Loucy (cell line): ENCODE measurements around the gene FCGBP.
"Not testable (repeated sequence)": the region's sequence is repeated elsewhere in the genome, so short reads cannot be mapped to it uniquely, and the experiment has no call there.

Source experiments
- H2AFZ ChIP-seq: fragments of 200-600 bp; sonication (generic); 2 replicates; pipeline ENCODE4 v1.6.0; 2016; ENCODE audit warnings: antibody characterized with exemption, mild to moderate bottlenecking, low read length, moderate library complexity
- H3F3A ChIP-seq: fragments of 200-600 bp; 2 replicates; pipeline ENCODE4 v1.6.0; 2016; ENCODE audit warnings: antibody characterized with exemption, low read depth, mild to moderate bottlenecking
- H3K27me3 ChIP-seq: fragments of 200-600 bp; sonication (generic); 2 replicates; pipeline ENCODE4 v1.6.1; 2014; ENCODE audit warnings: low read length, mild to moderate bottlenecking; ENCODE audit not compliant: insufficient read depth, poor library complexity, severe bottlenecking
- H3K36me3 ChIP-seq: fragments of 200-600 bp; sonication (generic); 2 replicates; pipeline ENCODE4 v1.6.1; 2016; ENCODE audit warnings: low read length; ENCODE audit not compliant: insufficient read depth
- H3K4me1 ChIP-seq: fragments of 200-600 bp; sonication (generic); 2 replicates; pipeline ENCODE4 v1.5.1; 2014; ENCODE audit warnings: low read length, mild to moderate bottlenecking; ENCODE audit not compliant: insufficient read depth, poor library complexity, severe bottlenecking
- H3K4me2 ChIP-seq: fragments of 200-600 bp; sonication (generic); 2 replicates; pipeline ENCODE4 v1.6.0; 2014; ENCODE audit warnings: antibody characterized with exemption, low read length, low read depth, mild to moderate bottlenecking; ENCODE audit not compliant: poor library complexity, severe bottlenecking
- H3K4me3 ChIP-seq: fragments of 200-600 bp; sonication (generic); 2 replicates; pipeline ENCODE4 v1.5.1; 2014; ENCODE audit warnings: low read length, mild to moderate bottlenecking, mixed read lengths; ENCODE audit not compliant: poor library complexity, severe bottlenecking
- H3K79me2 ChIP-seq: fragments of 200-600 bp; sonication (generic); 2 replicates; pipeline ENCODE4 v1.6.1; 2014; ENCODE audit warnings: low read length; ENCODE audit not compliant: insufficient read depth
- H3K9ac ChIP-seq: fragments of 200-600 bp; sonication (generic); 2 replicates; pipeline ENCODE4 v1.6.0; 2014; ENCODE audit warnings: mild to moderate bottlenecking, low read depth, low read length, moderate library complexity; ENCODE audit not compliant: poor library complexity, severe bottlenecking
- H3K9me2 ChIP-seq: fragments of 200-600 bp; sonication (generic); replicated peaks from 2 replicates; pipeline ENCODE4 v1.6.1; 2016; ENCODE audit warnings: low read depth, low read length, mixed read lengths
- H3K9me3 ChIP-seq: fragments of 200-600 bp; sonication (generic); 2 replicates; pipeline ENCODE4 v1.6.1; 2014; ENCODE audit warnings: mild to moderate bottlenecking, antibody characterized with exemption, low read length, low read depth; ENCODE audit not compliant: insufficient read depth
- H4K20me1 ChIP-seq: fragments of 200-600 bp; sonication (generic); 2 replicates; pipeline ENCODE4 v1.6.0; 2014; ENCODE audit warnings: antibody characterized with exemption, low read length, mild to moderate bottlenecking; ENCODE audit not compliant: insufficient read depth, poor library complexity, severe bottlenecking
- EZH2phosphoT487 ChIP-seq: fragments of 200-600 bp; IDR thresholded peaks from 2 replicates; pipeline ENCODE4 v1.6.1; 2018; ENCODE audit warnings: antibody characterized with exemption, mild to moderate bottlenecking, moderate library complexity, borderline replicate concordance
- TF ChIP-seq, protein P1 (sequence below): fragments of 200-600 bp; sonication (generic); conservative IDR thresholded peaks from 2 replicates; pipeline ENCODE4 v1.5.1; 2014; ENCODE audit warnings: mild to moderate bottlenecking, antibody characterized with exemption, low read length

Gene FCGBP

DNA sequence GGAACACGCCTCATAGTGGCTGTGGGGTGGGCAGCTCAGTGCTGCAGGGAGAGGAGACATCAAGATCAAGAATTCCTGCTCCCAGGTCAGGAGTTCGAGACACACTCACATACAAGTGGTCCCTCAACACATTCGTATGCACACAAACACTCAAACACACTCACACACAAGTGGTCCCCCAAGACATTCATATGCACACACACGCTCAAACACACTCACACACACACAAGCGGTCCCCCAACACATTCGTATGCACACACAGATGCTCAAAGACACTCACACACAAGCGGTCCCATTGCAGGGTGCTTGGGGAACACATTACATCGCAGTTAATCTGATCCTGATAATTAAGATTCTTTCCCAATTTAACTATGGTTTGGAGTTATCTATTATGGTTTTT, 28.2 kb downstream of the FCGBP start:
- H3F3A ChIP-seq, result no peaks in the 10 kb centered on the region
- no peaks in the 10 kb centered on the region for H3K36me3 ChIP-seq
- no peaks in the 10 kb centered on the region for H3K9me2 ChIP-seq
- no peak overlapping the region for H3K4me2 ChIP-seq
- H3K27me3 ChIP-seq, result no peaks in the 10 kb centered on the region
- no peak overlapping the region for H3K4me3 ChIP-seq
- H3K9ac ChIP-seq, result no peak overlapping the region
- TF ChIP-seq EZH2phosphoT487, result no peak
- TF ChIP-seq, protein P1, sequence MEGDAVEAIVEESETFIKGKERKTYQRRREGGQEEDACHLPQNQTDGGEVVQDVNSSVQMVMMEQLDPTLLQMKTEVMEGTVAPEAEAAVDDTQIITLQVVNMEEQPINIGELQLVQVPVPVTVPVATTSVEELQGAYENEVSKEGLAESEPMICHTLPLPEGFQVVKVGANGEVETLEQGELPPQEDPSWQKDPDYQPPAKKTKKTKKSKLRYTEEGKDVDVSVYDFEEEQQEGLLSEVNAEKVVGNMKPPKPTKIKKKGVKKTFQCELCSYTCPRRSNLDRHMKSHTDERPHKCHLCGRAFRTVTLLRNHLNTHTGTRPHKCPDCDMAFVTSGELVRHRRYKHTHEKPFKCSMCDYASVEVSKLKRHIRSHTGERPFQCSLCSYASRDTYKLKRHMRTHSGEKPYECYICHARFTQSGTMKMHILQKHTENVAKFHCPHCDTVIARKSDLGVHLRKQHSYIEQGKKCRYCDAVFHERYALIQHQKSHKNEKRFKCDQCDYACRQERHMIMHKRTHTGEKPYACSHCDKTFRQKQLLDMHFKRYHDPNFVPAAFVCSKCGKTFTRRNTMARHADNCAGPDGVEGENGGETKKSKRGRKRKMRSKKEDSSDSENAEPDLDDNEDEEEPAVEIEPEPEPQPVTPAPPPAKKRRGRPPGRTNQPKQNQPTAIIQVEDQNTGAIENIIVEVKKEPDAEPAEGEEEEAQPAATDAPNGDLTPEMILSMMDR, result no peak
- H3K79me2 ChIP-seq, result no peaks in the 10 kb centered on the region
- H3K9me3 ChIP-seq, result no peaks in the 10 kb centered on the region
- no peaks in the 10 kb centered on the region for H3K4me1 ChIP-seq
- no peak overlapping the region for H2AFZ ChIP-seq
- no peaks in the 10 kb centered on the region for H4K20me1 ChIP-seq

- not testable (repeated sequence) for H3K9me2 ChIP-seq, H3K4me1 ChIP-seq, H3K9me3 ChIP-seq, H2AFZ ChIP-seq, H3K4me3 ChIP-seq, H3K36me3 ChIP-seq, H3K9ac ChIP-seq, H3F3A ChIP-seq, H3K27me3 ChIP-seq, H3K4me2 ChIP-seq, H3K79me2 ChIP-seq, H4K20me1 ChIP-seq
Measured at GRCh38 chr19:39903486-39904091, 30.8 kb downstream of the FCGBP start.

DNA sequence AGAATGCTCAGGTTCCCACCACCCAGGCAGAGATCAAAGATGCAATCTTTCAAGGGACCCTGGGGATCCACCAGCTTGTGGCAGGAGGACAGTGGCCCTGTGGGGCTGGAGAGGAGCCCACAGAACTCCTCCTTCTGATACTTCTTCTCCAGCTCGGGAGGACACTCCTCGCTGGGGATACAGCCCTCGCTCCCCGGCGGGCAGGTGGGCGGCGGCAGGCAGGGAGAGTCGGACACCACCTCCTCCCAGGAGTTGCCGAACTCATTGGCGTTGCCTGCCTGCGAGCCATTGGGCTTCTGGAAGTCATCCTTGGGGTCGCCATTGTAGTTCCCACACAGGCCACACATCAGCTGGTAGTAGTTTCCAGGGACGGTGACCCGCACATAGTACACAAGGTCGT, 32.1 kb downstream of the FCGBP start:
- H3K9me2 ChIP-seq, H3K4me1 ChIP-seq, H3K4me2 ChIP-seq, H3K36me3 ChIP-seq, H3K9me3 ChIP-seq, H3K9ac ChIP-seq, H3K4me3 ChIP-seq, H4K20me1 ChIP-seq, H3K79me2 ChIP-seq, H2AFZ ChIP-seq, H3F3A ChIP-seq, H3K27me3 ChIP-seq: not testable (repeated sequence)

DNA sequence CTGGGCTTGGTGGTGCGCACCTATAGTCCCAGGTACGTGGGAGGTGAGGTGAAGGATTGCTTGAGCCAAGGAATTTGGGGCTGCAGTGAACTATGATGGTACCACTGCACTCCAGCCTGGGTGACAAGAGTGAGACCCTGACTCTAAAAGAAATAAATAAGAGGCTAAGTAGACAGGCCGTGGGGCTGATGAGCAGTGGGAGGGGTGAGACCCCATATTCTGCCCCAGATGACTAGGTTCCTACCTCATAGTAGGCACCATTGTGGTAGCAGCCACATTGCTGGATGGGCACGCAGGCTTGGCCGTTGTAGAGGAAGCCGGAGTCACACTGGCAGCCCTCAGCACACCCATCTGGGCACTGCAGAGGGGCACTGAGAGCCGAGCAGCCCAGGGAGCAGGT, 32.8 kb downstream of the FCGBP start:
- H3K9me3 ChIP-seq, H3K9me2 ChIP-seq, H3K4me2 ChIP-seq, H2AFZ ChIP-seq, H3K27me3 ChIP-seq, H3K79me2 ChIP-seq, H3F3A ChIP-seq, H3K36me3 ChIP-seq, H4K20me1 ChIP-seq, H3K4me1 ChIP-seq, H3K4me3 ChIP-seq, H3K9ac ChIP-seq: not testable (repeated sequence)

DNA sequence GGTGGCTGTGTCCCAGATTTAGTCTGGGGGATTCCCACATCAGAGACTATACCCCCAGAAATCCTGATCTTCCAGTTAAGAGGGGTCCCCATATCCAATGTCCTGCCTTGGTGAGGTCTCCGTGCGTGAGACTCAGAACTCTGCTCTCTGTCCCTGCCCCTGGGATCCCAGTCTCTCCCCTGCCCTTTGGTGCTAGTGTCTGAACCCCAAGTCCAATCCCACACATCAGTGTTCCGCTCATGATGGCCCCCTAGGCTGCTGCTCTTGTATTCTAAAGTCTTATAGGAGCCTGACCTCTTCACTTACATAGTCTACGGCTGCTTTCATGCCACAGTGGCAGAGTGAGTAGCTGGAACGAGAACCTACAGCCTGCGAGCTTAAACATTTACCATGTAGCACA, 35.6 kb downstream of the FCGBP start:
- H3K9me3 ChIP-seq, H3K9ac ChIP-seq, H3K4me3 ChIP-seq: not testable (repeated sequence)

More for the DNA sequence above, 35.6 kb downstream of the FCGBP start:
- H4K20me1 ChIP-seq, H3K4me1 ChIP-seq, H3K4me2 ChIP-seq, H3K9me2 ChIP-seq, H3K36me3 ChIP-seq, H3F3A ChIP-seq, H2AFZ ChIP-seq, H3K27me3 ChIP-seq, H3K79me2 ChIP-seq: not testable (repeated sequence)
